GM18505 (cell line): ENCODE results near the gene PRKN.

ENCODE experiments used
- ATAC-seq: cut with Tn5 transposase; IDR thresholded peaks from one replicate; pipeline ENCODE4 v1.9.1; 2021; ENCODE audit not compliant: unreplicated experiment
- POLR2A ChIP-seq: IDR thresholded peaks from 4 replicates; pipeline ENCODE4 v1.6.1; 2011; ENCODE audit warnings: borderline replicate concordance; ENCODE audit not compliant: insufficient read depth, insufficient read length; ENCODE audit errors: extremely low read depth

PRKN gene

DNA sequence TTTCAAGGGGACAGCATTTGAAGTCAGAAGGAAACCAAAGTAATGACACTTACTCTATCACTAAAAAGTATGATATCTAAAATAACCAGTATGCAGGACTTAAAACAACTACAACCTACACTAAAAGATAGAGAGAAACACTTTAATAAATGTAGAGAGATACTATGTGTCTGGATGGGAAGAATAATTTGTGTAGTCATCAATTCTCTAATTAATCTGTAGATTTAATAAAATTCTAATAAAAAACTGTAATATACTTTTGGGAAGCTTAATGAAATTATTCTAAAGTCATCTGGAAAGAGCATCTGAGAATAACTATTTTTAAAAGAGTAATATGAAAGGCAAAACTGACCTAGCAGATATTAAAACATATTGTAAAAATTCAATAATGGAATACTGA lies 52.1 kb downstream of the PRKN start:
- ATAC-seq, result no peak
- TF ChIP-seq POLR2A, result no peak

DNA sequence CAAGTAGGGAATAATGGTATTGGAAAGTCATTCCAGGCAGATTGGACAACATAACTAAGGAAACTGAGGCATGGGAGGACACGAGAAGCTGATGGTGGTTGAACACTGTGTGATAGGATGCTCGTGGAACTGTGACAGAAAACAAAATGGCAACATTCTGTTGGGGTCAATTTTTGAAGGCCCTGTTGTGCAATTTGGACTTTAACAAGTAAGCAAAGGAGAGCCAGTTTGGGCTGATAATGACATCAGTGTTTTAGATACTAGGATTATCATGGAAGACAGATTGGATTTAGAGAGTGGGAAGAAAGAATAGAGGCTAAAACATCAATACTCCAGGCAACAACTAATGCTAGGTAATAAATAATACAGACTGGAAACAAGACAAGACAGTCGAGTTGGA lies 53.1 kb downstream of the PRKN start:
- TF ChIP-seq POLR2A, result no peak
- no peak for ATAC-seq

DNA sequence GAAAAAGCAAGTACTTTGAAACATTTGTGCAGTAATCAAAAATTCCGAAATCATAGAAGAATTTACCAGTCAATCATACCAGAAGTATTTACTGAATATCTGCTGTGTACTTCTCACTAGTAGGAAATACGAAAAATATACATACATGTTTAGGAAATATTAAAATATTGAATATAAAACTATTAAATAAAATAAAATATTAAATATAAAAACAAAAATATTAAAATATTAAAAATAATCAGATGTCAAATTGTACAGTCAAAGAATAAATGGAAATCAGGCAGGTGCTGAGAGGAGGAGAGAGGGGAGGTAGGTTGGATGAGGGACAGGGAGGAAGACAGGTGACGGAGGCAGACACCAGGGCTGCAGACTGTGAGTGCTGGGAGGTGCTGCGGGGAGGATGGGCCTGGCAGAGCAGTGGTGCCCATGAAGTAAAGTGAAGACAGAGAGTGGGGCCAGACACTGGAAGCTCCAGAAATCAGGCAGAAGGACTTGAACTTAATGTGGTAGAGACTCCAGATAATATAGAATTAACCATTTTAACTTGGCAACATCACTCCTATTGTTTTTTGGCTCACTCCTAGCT lies 55.9 kb downstream of the PRKN start:
- no peak for ATAC-seq

DNA sequence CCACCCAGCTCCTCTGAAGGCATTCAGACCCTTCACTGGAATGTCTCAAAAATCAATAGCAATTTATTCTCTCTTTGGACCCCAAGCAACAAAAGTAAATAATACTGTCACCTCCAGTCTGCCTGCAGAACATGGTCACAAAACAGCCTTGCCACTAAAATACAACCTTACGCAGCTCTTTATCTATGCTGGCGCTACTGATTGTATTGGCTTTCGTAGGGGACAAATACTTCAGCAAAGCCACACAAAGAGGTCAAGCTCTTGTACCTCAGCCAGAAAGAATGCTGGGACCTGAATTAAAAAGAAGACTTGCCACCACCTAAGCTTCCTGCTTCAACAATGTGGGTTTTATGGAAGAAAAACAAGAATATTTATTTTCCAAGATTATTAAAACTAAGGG lies 57.2 kb downstream of the PRKN start:
- no peak for ATAC-seq
- TF ChIP-seq POLR2A, result no peak

More for the DNA sequence above, 55.9 kb downstream of the PRKN start:
- no peak for TF ChIP-seq POLR2A

DNA sequence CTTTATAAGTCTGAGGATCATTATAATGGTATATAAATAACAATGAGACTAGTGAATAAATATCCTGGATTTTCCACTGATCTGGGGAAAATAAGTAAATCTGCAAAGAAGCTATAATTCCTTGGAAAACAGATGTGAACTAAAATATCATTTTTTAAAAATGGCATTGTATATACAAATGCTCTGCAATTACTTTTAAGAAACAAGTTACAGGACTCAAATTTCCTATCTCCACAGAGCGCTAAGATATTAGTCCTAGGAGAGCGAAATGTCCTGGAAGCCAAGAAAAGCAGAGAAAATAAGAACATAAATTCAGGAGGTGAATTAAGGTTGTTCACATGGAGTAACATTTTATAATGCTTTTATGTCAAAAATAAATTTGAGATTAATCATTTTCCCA lies 61.3 kb downstream of the PRKN start:
- no peak for TF ChIP-seq POLR2A
- ATAC-seq, result no peak

DNA sequence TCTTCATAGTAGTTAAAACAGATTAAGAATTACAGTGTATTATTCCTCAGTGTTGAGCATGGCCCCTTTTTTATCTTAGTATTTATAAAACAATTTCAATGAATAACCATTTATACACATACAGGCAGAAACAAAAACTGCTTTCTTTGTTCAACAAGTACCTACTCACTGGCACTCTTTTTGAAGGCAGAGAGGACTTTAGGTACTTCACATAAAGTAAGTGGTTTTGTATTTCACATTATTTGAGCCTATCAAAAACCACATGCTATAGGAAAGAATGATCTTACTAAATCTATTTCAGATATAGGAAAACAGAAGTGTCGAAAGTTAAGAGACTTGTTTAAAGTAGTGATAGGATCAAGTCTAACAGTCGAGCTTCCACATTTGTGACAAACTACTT lies 73.8 kb downstream of the PRKN start:
- no peak for TF ChIP-seq POLR2A
- ATAC-seq, result no peak

DNA sequence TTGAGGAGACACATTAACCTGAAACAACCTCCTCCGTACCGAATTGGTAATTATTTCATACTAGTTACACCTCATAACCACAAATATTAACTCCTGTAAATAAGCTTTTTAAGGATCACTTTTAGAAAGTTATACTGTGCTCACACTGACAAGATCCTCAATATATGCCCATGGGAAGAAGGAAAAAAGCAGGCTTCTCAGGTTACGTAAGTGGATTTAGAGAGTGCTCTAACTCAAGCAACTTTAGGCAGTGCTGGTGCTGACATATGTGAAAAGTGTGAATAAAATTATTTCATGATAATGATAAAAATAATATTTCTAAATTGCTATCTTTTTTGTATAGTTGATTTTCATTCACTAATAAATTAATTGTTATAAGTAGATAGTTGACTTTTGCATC lies 76.1 kb downstream of the PRKN start:
- no peak for TF ChIP-seq POLR2A
- no peak for ATAC-seq

DNA sequence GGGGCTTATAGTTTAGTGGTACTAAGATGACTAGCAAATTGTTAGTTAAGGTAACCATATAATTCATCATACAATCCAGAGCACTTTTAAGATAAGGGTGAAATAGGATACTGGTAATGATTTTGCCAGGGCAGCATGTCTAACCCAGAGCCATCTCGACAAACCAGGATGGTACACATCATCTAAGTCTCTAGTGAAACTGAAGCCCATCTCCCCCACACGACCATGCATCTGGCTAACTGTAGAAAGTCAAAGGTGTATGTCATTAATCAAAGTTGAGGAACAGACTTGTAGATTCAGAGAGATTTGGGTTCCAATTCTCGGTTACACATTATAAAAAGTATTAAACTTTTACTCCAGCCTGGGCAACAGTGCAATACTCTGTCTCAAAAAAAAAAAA lies 78.3 kb downstream of the PRKN start:
- no peak for ATAC-seq
- no peak for TF ChIP-seq POLR2A

DNA sequence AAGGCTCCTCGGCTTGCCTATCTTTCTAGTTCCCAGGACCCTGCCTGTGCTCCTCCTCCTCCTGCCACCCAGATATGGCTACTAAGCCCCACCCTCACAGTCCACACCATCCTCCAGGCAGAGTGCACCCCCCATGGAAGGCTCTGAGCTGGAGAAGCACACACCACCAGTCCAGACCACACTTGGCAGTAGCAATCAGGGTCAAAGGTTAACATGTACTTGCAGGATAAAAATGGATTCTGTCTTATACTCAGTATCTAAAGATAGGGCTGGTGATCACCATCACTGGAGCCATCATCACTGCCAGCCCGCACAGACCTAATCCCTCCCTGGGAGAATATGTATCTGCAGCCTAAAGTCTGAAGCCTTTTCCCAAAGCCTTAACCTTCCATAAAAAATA lies 83.4 kb downstream of the PRKN start:
- no peak for ATAC-seq
- no peak for TF ChIP-seq POLR2A

DNA sequence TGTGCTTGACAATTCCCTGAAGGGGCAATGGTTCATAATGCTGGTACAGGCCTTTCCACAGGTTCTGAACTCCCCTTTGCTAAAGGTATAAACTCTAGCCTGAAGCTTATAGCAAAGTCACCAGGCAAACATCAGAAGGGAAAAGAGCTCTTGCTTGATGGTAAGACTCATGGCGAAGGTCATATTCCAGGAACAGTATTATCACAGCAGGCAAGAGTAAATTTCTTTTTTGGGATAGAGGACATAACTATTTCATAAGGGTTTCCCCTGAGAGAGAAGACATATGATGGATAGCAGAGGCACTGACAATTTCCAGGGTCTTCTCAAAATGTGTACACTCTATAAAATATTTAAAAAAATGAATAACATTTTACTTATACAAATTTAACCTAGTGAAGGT lies 86.8 kb downstream of the PRKN start:
- TF ChIP-seq POLR2A, result no peak
- ATAC-seq, result no peak

DNA sequence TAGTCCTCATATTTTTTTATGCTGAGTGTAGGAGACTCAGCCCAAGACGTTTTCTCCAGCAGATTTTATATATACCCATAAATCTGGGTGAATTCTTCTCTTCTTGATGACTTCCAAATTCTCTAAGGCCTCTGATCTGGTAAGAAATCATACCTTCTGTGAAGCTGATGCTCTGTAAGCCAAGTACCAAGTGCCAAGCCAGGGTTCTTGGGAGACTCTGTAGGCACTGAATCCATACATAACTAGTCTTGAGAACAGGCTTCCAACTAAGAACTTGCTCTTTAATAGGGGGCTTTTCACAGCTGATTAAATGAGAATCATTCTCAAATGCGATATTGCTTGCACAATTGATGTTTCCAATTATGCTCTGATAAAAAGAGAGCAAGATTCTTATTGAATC lies 87.6 kb downstream of the PRKN start:
- no peak for TF ChIP-seq POLR2A
- no peak for ATAC-seq

DNA sequence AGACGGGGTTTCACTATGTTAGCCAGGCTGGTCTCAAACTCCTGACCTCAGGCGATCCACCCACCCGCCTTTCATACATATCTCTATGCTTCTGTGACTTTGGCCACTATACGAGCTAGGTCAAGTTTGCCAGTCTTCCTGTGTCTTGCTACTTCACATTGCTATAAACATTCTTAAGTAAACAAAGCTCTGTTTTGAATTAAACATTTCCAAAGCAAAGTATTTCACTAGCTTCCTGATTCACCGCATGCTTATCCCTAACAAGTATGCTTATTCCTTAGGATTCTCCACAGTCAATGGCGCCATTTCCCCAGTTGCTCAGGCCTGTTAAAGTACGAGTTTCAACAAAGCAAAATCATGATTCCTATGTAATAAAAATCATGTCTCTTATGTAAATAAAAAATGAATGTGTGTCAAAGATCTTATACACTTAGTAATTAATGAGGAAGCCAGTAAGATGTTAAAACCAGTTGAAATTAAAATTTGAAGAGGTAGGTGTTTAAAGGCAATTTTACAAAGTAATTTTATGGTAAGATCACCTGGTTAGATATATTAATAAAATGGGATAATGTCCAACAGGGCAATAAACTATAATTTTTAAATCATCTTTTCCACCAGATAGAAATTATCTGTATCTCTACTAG lies 88.5 kb downstream of the PRKN start:
- ATAC-seq, result no peak
- no peak for TF ChIP-seq POLR2A

DNA sequence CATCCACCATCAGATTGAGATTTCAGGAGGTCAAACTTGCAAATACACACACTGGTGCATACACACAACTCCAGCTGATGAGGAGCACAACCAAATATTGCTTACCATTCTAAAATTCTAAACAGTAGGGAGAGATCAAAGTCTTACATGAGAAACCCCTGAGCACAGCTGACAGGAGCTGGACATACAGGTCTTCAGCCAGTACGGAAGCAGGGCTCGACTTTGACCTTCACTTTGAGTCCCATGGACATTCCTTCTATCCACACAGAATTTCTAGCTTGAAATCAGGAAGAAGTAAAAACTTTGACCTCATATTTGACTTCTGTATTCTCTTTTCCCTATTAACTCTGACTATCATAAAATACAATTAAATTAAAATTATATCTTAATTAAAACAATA lies 90.2 kb downstream of the PRKN start:
- no peak for ATAC-seq
- TF ChIP-seq POLR2A, result no peak

DNA sequence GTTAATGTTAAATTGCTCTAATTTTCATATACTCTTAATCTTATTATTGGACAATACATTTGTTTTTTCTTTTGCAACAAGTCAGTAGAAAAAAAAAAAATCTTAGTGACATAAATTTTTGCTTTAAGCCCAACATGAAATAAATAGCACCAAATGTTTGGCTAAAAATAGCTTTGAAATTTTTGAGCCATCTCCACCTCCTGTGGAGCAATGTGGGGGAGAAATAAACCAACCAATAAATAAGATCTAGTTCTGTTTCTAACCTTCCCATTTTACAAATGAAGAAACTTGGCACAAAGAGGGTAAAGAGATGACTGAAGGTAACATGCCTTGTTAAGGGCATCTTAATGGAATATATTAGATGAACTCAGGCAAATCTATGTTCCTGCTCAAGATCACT lies 91.4 kb downstream of the PRKN start:
- ATAC-seq, result no peak
- TF ChIP-seq POLR2A, result no peak

DNA sequence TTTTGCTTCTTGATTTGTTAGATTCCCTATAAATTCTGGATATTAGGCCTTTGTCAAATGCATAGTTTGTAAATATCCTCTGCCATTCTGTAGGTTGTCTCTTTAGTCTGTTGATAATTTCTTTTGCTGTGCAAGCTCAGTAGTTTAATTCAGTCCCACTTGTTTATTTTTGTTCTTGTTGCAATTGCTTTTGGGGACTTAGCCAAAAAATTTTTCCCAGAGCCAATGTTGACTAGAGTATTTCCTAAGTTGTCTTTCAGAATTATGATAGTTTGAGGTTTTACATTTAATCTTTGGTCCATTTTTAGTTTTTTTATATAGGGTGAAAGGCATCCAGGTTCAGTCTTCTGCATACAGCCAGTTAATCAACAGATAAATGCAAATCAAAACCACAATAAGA lies 96.0 kb downstream of the PRKN start:
- TF ChIP-seq POLR2A, result no peak
- no peak for ATAC-seq

DNA sequence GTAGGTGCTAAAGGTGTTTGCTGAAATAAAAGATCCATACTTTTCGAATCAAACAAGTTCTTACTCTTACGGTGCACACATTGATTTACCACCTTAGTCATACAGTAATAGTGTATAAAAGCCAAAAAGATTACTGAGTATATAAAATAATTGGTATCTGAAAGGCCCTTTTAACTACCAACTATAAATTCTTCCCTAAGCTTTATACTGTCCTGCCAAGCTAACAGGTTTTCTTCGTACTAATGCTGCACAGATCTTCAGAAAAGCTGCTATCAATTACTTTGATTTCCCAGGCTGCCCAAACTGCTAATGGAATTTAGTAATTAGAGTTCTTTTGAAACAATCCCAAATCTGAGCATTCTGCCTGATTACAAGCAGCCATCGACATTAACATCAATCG lies 97.5 kb downstream of the PRKN start:
- no peak for ATAC-seq

DNA sequence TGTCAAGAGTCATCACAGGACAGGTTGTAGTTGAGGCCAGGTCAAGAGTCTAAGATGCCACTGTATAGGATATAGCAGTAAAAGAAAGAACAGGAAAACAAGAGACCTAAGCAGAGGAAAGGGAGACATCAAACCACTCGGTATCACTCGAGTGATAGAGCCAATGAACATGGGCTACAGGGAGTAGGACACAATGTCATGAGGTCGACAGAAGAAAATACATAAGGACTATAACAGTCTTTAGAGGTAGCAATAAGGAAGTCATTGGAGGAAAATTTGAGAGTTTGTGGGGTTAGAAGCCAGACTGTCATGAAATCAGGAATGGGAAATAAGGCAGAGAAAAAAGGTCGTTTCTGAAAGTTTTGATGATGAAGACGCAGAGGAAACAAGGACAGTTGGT lies 99.7 kb downstream of the PRKN start:
- no peak for TF ChIP-seq POLR2A
- ATAC-seq, result no peak

More for the DNA sequence above, 97.5 kb downstream of the PRKN start:
- TF ChIP-seq POLR2A, result no peak
